ENCODE measurements around the gene PTPRD.

GRCh38 chr9:8815219-8815618 is 1797.6 kb downstream of the PTPRD start:
- TF ChIP-seq, protein P1, sequence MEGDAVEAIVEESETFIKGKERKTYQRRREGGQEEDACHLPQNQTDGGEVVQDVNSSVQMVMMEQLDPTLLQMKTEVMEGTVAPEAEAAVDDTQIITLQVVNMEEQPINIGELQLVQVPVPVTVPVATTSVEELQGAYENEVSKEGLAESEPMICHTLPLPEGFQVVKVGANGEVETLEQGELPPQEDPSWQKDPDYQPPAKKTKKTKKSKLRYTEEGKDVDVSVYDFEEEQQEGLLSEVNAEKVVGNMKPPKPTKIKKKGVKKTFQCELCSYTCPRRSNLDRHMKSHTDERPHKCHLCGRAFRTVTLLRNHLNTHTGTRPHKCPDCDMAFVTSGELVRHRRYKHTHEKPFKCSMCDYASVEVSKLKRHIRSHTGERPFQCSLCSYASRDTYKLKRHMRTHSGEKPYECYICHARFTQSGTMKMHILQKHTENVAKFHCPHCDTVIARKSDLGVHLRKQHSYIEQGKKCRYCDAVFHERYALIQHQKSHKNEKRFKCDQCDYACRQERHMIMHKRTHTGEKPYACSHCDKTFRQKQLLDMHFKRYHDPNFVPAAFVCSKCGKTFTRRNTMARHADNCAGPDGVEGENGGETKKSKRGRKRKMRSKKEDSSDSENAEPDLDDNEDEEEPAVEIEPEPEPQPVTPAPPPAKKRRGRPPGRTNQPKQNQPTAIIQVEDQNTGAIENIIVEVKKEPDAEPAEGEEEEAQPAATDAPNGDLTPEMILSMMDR (IDR thresholded peaks at IDR 0.05 in 4 of 5, conservative IDR thresholded peaks at IDR 0.05 in 1 of 5) = no peak
- no peak for TF ChIP-seq POLR2A (IDR thresholded peaks at IDR 0.05)
